ENCODE results near the gene CREB5.
"Not testable (repeated sequence)": the region's sequence is repeated elsewhere in the genome, so short reads cannot be mapped to it uniquely, and the experiment has no call there.

GRCh38 chr7:28551766-28552165, 139.4 kb downstream of the CREB5 start:
- TF ChIP-seq NR2C2 (CRISPR knock-in tag; IDR thresholded peaks at IDR 0.05); NFE2L1 (CRISPR knock-in tag; IDR thresholded peaks at IDR 0.05); CTCF (IDR thresholded peaks at IDR 0.05); USF2 (CRISPR knock-in tag; IDR thresholded peaks at IDR 0.05); TEAD4 (CRISPR knock-in tag; IDR thresholded peaks at IDR 0.05); ZNF425 (CRISPR knock-in tag; conservative IDR thresholded peaks at IDR 0.05); CREB1 (CRISPR knock-in tag; IDR thresholded peaks at IDR 0.05); KAT7 (CRISPR knock-in tag; IDR thresholded peaks at IDR 0.05; ENCODE audit: borderline replicate concordance); ZBTB21 (CRISPR knock-in tag; IDR thresholded peaks at IDR 0.05; ENCODE audit: borderline replicate concordance); ATF2 (CRISPR knock-in tag; IDR thresholded peaks at IDR 0.05; ENCODE audit: borderline replicate concordance, low read depth); CREM (CRISPR knock-in tag; IDR thresholded peaks at IDR 0.05); FOXJ3 (CRISPR knock-in tag; IDR thresholded peaks at IDR 0.05; ENCODE audit: borderline replicate concordance); ZBTB43 (CRISPR knock-in tag; IDR thresholded peaks at IDR 0.05): not testable (repeated sequence)
